ENCODE results near the gene PLCH1. TPM values are rescaled to one million over a fixed set of nuclear protein-coding genes. Genes with fewer than 3 reads are reported as not detected.

Gene PLCH1
- total RNA-seq, 6 donors from 2014 or later: 7.7 to 26.3 (median 13.6) TPM

- Histone ChIP-seq H3K9me3 (no peaks in the 10 kb centered on the region), H3K36me3 (no peaks in the 10 kb centered on the region), H3K27me3 (no peaks in the 10 kb centered on the region), H3K27ac (no peak overlapping the region), H3K4me3 (no peak overlapping the region), H3K4me1 (no peaks in the 10 kb centered on the region)
- no peak for DNase-seq
- TF ChIP-seq POLR2AphosphoS5 (IDR thresholded peaks at IDR 0.05) (no peak), POLR2A (IDR thresholded peaks at IDR 0.05) (no peak), EP300 (IDR thresholded peaks at IDR 0.05) (no peak)
- TF ChIP-seq, protein P1, sequence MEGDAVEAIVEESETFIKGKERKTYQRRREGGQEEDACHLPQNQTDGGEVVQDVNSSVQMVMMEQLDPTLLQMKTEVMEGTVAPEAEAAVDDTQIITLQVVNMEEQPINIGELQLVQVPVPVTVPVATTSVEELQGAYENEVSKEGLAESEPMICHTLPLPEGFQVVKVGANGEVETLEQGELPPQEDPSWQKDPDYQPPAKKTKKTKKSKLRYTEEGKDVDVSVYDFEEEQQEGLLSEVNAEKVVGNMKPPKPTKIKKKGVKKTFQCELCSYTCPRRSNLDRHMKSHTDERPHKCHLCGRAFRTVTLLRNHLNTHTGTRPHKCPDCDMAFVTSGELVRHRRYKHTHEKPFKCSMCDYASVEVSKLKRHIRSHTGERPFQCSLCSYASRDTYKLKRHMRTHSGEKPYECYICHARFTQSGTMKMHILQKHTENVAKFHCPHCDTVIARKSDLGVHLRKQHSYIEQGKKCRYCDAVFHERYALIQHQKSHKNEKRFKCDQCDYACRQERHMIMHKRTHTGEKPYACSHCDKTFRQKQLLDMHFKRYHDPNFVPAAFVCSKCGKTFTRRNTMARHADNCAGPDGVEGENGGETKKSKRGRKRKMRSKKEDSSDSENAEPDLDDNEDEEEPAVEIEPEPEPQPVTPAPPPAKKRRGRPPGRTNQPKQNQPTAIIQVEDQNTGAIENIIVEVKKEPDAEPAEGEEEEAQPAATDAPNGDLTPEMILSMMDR (IDR thresholded peaks at IDR 0.05): no peak
- WGBS, 2 donors: 84 to 90% methylated on average over 3 of the region's 3 CpGs
- ATAC-seq (ENCODE audit: low FRiP score in 2 of 2): no peak
Measured at GRCh38 chr3:155519078-155519477, 225.8 kb downstream of the PLCH1 start.

GRCh38 chr3:155517903-155518302, 227.0 kb downstream of the PLCH1 start:
- Histone ChIP-seq H3K4me1 (no peaks in the 10 kb centered on the region), H3K27me3 (no peaks in the 10 kb centered on the region), H3K9me3 (no peaks in the 10 kb centered on the region), H3K36me3 (no peaks in the 10 kb centered on the region), H3K27ac (no peak overlapping the region), H3K4me3 (no peak overlapping the region)
- no peak for DNase-seq
- TF ChIP-seq, protein P1 (IDR thresholded peaks at IDR 0.05): no peak
- TF ChIP-seq EP300 (IDR thresholded peaks at IDR 0.05): no peak
- TF ChIP-seq POLR2AphosphoS5 (IDR thresholded peaks at IDR 0.05): no peak
- no peak for TF ChIP-seq POLR2A (IDR thresholded peaks at IDR 0.05)
- WGBS, 2 donors: 78 to 88% methylated on average over 1 of the region's 1 CpG
- no peak for ATAC-seq (ENCODE audit: low FRiP score in 2 of 2)

DNA sequence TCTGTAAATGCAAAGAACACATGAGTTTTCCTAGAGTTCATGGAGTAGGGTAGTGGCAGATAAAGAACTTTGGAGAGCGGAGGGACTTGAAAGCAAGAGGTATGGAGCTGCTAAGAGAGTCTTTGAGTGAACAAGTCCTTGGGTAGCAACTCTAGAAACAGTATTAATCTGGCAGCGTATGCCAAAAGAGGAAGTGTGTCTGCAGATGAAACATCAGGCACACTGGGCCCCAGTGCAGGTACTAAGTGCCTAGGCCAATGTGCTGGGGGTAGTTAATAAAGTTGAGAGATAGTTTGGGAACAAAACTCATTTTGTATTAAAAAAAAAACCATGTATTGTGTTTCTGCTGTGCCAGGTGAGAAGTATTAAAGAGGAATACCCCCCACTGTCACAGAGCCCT, 228.4 kb downstream of the PLCH1 start:
- H3K36me3 ChIP-seq: no peaks in the 10 kb centered on the region
- no peak for ATAC-seq (ENCODE audit: low FRiP score in 2 of 2)
- H3K4me3 ChIP-seq: no peak overlapping the region
- no peaks in the 10 kb centered on the region for H3K4me1 ChIP-seq
- no peaks in the 10 kb centered on the region for H3K27me3 ChIP-seq
- DNase-seq: no peak
- no peaks in the 10 kb centered on the region for H3K9me3 ChIP-seq
- WGBS, 2 donors: 72 to 78% methylated on average over 2 of the region's 2 CpGs
- H3K27ac ChIP-seq: no peak overlapping the region
- TF ChIP-seq, protein P1 (IDR thresholded peaks at IDR 0.05): no peak
- TF ChIP-seq EP300 (IDR thresholded peaks at IDR 0.05): no peak
- no peak for TF ChIP-seq POLR2AphosphoS5 (IDR thresholded peaks at IDR 0.05)
- no peak for TF ChIP-seq POLR2A (IDR thresholded peaks at IDR 0.05)

DNA sequence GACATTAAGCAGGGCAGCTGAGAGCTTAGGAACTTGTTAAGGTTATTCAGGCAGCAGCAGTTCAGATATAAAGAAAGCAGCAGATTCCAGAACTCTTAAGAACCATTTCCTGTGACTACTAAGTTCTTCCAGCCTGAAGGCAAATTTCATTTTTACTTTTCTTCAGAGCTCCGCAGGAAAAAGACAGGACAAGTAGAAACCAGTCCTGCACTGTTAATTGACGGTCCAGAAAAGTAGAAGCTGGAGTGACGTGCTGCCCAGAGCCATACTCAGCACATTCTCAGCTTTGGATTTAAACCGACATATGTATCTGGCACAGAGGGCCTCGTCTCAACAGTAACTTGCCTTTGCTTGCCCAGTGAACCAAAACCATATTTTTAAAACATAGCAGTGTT, 232.0 kb downstream of the PLCH1 start:
- Histone ChIP-seq H3K27ac (no peak overlapping the region), H3K27me3 (no peaks in the 10 kb centered on the region), H3K36me3 (no peaks in the 10 kb centered on the region), H3K4me1 (no peaks in the 10 kb centered on the region), H3K9me3 (no peaks in the 10 kb centered on the region), H3K4me3 (no peak overlapping the region)
- ATAC-seq (ENCODE audit: low FRiP score in 2 of 2) (no peak), DNase-seq (no peak)
- WGBS, 2 donors: 88 to 92% methylated on average over 5 of the region's 5 CpGs
- TF ChIP-seq EP300 (IDR thresholded peaks at IDR 0.05): no peak
- TF ChIP-seq POLR2AphosphoS5 (IDR thresholded peaks at IDR 0.05): no peak

GRCh38 chr3:155512175-155512866, 232.6 kb downstream of the PLCH1 start:
- no peak for DNase-seq
- TF ChIP-seq, protein P1 (IDR thresholded peaks at IDR 0.05): no peak
- TF ChIP-seq POLR2A (IDR thresholded peaks at IDR 0.05) (no peak), POLR2AphosphoS5 (IDR thresholded peaks at IDR 0.05) (no peak), EP300 (IDR thresholded peaks at IDR 0.05) (no peak)
- H3K27ac ChIP-seq: no peak overlapping the region
- no peak overlapping the region for H3K4me3 ChIP-seq
- WGBS, 2 donors: 84 to 89% methylated on average over 8 of the region's 8 CpGs
- no peak for ATAC-seq (ENCODE audit: low FRiP score in 2 of 2)
- no peaks in the 10 kb centered on the region for H3K27me3 ChIP-seq
- H3K9me3 ChIP-seq: no peaks in the 10 kb centered on the region
- no peaks in the 10 kb centered on the region for H3K4me1 ChIP-seq
- H3K36me3 ChIP-seq: no peaks in the 10 kb centered on the region
